ENCODE results near the gene SEMA5A. TPM values are rescaled to one million over a fixed set of nuclear protein-coding genes. Genes with fewer than 3 reads are reported as not detected.

SEMA5A gene
- polyA plus RNA-seq, 1 experiment: 98.4 TPM

GRCh38 chr5:9502864-9503263 lies 43.0 kb downstream of the SEMA5A start:
- CTCF ChIA-PET: interaction anchor here (0.6 to 1.3 kb wide), 4 partner anchors 10 to 19 kb away, joined by 3 to 4 read pairs (median 3); no protein-coding TSS in a partner anchor
- POLR2A ChIA-PET: no interaction called here
- H3K36me3 ChIP-seq (ENCODE audit: control insufficient read depth, insufficient read depth, low read length): peaks cover 3% of the 10 kb centered on the region; the same call in 1 of the 2 replicates
- no peak for DNase-seq (ENCODE audit: low read depth)
- TF ChIP-seq, protein P1, sequence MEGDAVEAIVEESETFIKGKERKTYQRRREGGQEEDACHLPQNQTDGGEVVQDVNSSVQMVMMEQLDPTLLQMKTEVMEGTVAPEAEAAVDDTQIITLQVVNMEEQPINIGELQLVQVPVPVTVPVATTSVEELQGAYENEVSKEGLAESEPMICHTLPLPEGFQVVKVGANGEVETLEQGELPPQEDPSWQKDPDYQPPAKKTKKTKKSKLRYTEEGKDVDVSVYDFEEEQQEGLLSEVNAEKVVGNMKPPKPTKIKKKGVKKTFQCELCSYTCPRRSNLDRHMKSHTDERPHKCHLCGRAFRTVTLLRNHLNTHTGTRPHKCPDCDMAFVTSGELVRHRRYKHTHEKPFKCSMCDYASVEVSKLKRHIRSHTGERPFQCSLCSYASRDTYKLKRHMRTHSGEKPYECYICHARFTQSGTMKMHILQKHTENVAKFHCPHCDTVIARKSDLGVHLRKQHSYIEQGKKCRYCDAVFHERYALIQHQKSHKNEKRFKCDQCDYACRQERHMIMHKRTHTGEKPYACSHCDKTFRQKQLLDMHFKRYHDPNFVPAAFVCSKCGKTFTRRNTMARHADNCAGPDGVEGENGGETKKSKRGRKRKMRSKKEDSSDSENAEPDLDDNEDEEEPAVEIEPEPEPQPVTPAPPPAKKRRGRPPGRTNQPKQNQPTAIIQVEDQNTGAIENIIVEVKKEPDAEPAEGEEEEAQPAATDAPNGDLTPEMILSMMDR (IDR thresholded peaks at IDR 0.05; ENCODE audit: insufficient read depth, low read depth, low read length): no peak
- no peak overlapping the region for H3K4me3 ChIP-seq (ENCODE audit: low read depth, low read length)
- H3K27me3 ChIP-seq (ENCODE audit: control insufficient read depth, insufficient read depth, low read length): no peaks in the 10 kb centered on the region

- TF ChIP-seq, protein P1 (IDR thresholded peaks at IDR 0.05; ENCODE audit: insufficient read depth, low read depth, low read length): no peak
- no peak for DNase-seq (ENCODE audit: low read depth)
- Histone ChIP-seq H3K36me3 (ENCODE audit: control insufficient read depth, insufficient read depth, low read length) (peaks cover 3% of the 10 kb centered on the region; the same call in 1 of the 2 replicates), H3K27me3 (ENCODE audit: control insufficient read depth, insufficient read depth, low read length) (no peaks in the 10 kb centered on the region), H3K4me3 (ENCODE audit: low read depth, low read length) (no peak overlapping the region)
- CTCF ChIA-PET: interaction anchor here (0.6 to 1.3 kb wide), 5 partner anchors 11 to 63 kb away, joined by 3 to 4 read pairs (median 3); no protein-coding TSS in a partner anchor
- POLR2A ChIA-PET: no interaction called here
Observed at GRCh38 chr5:9502050-9502834, 43.6 kb downstream of the SEMA5A start.

- Histone ChIP-seq H3K4me3 (ENCODE audit: low read depth, low read length) (no peak overlapping the region), H3K27me3 (ENCODE audit: control insufficient read depth, insufficient read depth, low read length) (no peaks in the 10 kb centered on the region), H3K36me3 (ENCODE audit: control insufficient read depth, insufficient read depth, low read length) (peaks cover 3% of the 10 kb centered on the region; the same call in 1 of the 2 replicates)
- DNase-seq (ENCODE audit: low read depth): no peak
- POLR2A ChIA-PET: no interaction called here
- CTCF ChIA-PET: interaction anchor here (0.6 kb wide), 1 partner anchor 508 kb away, joined by 4 read pairs; no protein-coding TSS in a partner anchor
- TF ChIP-seq, protein P1 (IDR thresholded peaks at IDR 0.05; ENCODE audit: insufficient read depth, low read depth, low read length): no peak
Observed at GRCh38 chr5:9500625-9501024, 45.2 kb downstream of the SEMA5A start.

- CTCF ChIA-PET: interaction anchor here (0.6 to 1.5 kb wide), 2 partner anchors 8 to 507 kb away, joined by 4 to 6 read pairs; no protein-coding TSS in a partner anchor
- DNase-seq (ENCODE audit: low read depth): no peak
- POLR2A ChIA-PET: no interaction called here
- TF ChIP-seq, protein P1 (IDR thresholded peaks at IDR 0.05; ENCODE audit: insufficient read depth, low read depth, low read length): no peak
- Histone ChIP-seq H3K36me3 (ENCODE audit: control insufficient read depth, insufficient read depth, low read length) (peaks cover 3% of the 10 kb centered on the region; the same call in 1 of the 2 replicates), H3K4me3 (ENCODE audit: low read depth, low read length) (no peak overlapping the region), H3K27me3 (ENCODE audit: control insufficient read depth, insufficient read depth, low read length) (no peaks in the 10 kb centered on the region)
Observed at GRCh38 chr5:9500193-9500592, 45.7 kb downstream of the SEMA5A start.

- DNase-seq (ENCODE audit: low read depth): no peak
- H3K27me3 ChIP-seq (ENCODE audit: control insufficient read depth, insufficient read depth, low read length): no peaks in the 10 kb centered on the region
- peaks cover 1% of the 10 kb centered on the region; the same call in 1 of the 2 replicates for H3K36me3 ChIP-seq (ENCODE audit: control insufficient read depth, insufficient read depth, low read length)
- TF ChIP-seq, protein P1 (IDR thresholded peaks at IDR 0.05; ENCODE audit: insufficient read depth, low read depth, low read length): no peak
- no peak overlapping the region for H3K4me3 ChIP-seq (ENCODE audit: low read depth, low read length)
- CTCF ChIA-PET: interaction anchor here (1.5 kb wide), 1 partner anchor 9 kb away, joined by 6 read pairs; no protein-coding TSS in a partner anchor
- POLR2A ChIA-PET: no interaction called here
Observed at GRCh38 chr5:9499498-9499876, 46.4 kb downstream of the SEMA5A start.

All from BJ (cell line).